Fibroblast of upper back skin (primary cell): Measurements from ENCODE around the gene KSR1.
"Not testable (repeated sequence)": the region's sequence is repeated elsewhere in the genome, so short reads cannot be mapped to it uniquely, and the experiment has no call there.

Experiments
- DNase-seq: peaks from one replicate; pipeline ENCODE4 v3.0.0-alpha.2; 2013

KSR1 gene

GRCh38 chr17:27669136-27669535 is 212.9 kb downstream of the KSR1 start:
- DNase-seq = no peak

GRCh38 chr17:27669850-27670249 is 213.6 kb downstream of the KSR1 start:
- no peak for DNase-seq

GRCh38 chr17:27670791-27671590 is 214.7 kb downstream of the KSR1 start:
- DNase-seq = no peak

- DNase-seq = no peak
Observed at GRCh38 chr17:27671591-27671910, 215.3 kb downstream of the KSR1 start.

- DNase-seq = not testable (repeated sequence)
Observed at GRCh38 chr17:27671977-27672480, 215.8 kb downstream of the KSR1 start.

- no peak for DNase-seq
Observed at GRCh38 chr17:27674335-27674734, 218.1 kb downstream of the KSR1 start.
